GM18867 (cell line): ENCODE measurements around the gene BARHL2.

Experiments
- ATAC-seq: cut with Tn5 transposase; IDR thresholded peaks from one replicate; pipeline ENCODE4 v1.9.1; 2021; ENCODE audit warnings: mild to moderate bottlenecking, moderate library complexity; ENCODE audit not compliant: unreplicated experiment

BARHL2 gene

GRCh38 chr1:90716552-90717355 lies at the start of gene BARHL2:
Gene BARHL2, minus strand, starts transcription at chr1:90717302. Its CDS starts 107 bp downstream, at chr1:90717195.
- ATAC-seq, result no peak

GRCh38 chr1:90763930-90764329 lies 46.8 kb upstream of the BARHL2 start:
- ATAC-seq, result no peak

- no peak for ATAC-seq
These were observed 46.4 kb upstream of the BARHL2 start for GRCh38 chr1:90763506-90763905.

GRCh38 chr1:90761781-90762589 lies 44.9 kb upstream of the BARHL2 start:
- no peak for ATAC-seq

GRCh38 chr1:90761156-90761555 lies 44.1 kb upstream of the BARHL2 start:
- ATAC-seq, result no peak

GRCh38 chr1:90753556-90753955 lies 36.5 kb upstream of the BARHL2 start:
- ATAC-seq, result no peak

- ATAC-seq, result no peak
These were observed 31.6 kb upstream of the BARHL2 start for GRCh38 chr1:90748668-90749067.

GRCh38 chr1:90746857-90747256 lies 29.8 kb upstream of the BARHL2 start:
- no peak for ATAC-seq

GRCh38 chr1:90745972-90746371 lies 28.9 kb upstream of the BARHL2 start:
- ATAC-seq, result no peak

GRCh38 chr1:90732136-90732535 lies 15.0 kb upstream of the BARHL2 start:
- no peak for ATAC-seq

GRCh38 chr1:90731382-90732050 lies 14.4 kb upstream of the BARHL2 start:
- no peak for ATAC-seq

GRCh38 chr1:90730243-90731022 lies 13.3 kb upstream of the BARHL2 start:
- ATAC-seq, result no peak

- ATAC-seq, result peak; percentile 56
These were observed 12.6 kb upstream of the BARHL2 start for GRCh38 chr1:90729504-90730242.

GRCh38 chr1:90728502-90729287 lies 11.6 kb upstream of the BARHL2 start:
- no peak for ATAC-seq

GRCh38 chr1:90727917-90728501 lies 10.9 kb upstream of the BARHL2 start:
- no peak for ATAC-seq

GRCh38 chr1:90726986-90727480 lies 9.9 kb upstream of the BARHL2 start:
- no peak for ATAC-seq

- ATAC-seq, result no peak
These were observed 9.4 kb upstream of the BARHL2 start for GRCh38 chr1:90726425-90726985.

GRCh38 chr1:90725657-90726424 lies 8.7 kb upstream of the BARHL2 start:
- no peak for ATAC-seq
